ENCODE results near the gene SKAP2. TPM values are rescaled to one million over a fixed set of nuclear protein-coding genes. Genes with fewer than 3 reads are reported as not detected.

SKAP2 gene
- total and polyA plus RNA-seq, 2 experiments from 2014 or later, result 2.5 to 4.4 TPM

DNA sequence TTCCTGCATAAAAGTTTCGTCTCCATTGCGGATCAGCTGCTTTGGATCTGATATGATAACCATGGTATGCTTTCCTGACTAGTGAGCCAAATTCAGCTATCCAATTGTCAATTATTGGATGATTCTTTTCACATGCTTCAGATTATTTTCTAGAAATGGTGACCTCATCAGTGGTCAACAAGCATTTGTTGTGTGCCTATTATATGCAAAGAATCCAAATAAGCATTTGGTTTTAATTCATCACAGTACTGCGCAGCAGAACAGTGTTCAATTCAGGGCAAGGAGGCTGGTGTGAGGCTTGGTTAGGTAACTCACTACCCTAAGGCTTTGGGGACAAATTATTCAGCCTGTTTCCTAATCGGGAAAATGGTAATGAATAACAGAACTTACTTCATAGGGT lies 200.5 kb downstream of the SKAP2 start:
- Mint-ChIP-seq H3K9me3 (no peaks in the 10 kb centered on the region), H3K27ac (no peak overlapping the region), H3K27me3 (ENCODE audit: insufficient read depth, low read depth, poor library complexity) (no peaks in the 10 kb centered on the region), H3K36me3 (ENCODE audit: low read depth) (no peaks in the 10 kb centered on the region), H3K4me3 (no peak overlapping the region), H3K4me1 (peaks cover 19% of the 10 kb centered on the region)
- H3K27me3 ChIP-seq (ENCODE audit: insufficient read depth), result no peaks in the 10 kb centered on the region
- TF ChIP-seq POLR2AphosphoS5 (IDR thresholded peaks at IDR 0.05; ENCODE audit: low read depth), result no peak
- TF ChIP-seq, protein P1, sequence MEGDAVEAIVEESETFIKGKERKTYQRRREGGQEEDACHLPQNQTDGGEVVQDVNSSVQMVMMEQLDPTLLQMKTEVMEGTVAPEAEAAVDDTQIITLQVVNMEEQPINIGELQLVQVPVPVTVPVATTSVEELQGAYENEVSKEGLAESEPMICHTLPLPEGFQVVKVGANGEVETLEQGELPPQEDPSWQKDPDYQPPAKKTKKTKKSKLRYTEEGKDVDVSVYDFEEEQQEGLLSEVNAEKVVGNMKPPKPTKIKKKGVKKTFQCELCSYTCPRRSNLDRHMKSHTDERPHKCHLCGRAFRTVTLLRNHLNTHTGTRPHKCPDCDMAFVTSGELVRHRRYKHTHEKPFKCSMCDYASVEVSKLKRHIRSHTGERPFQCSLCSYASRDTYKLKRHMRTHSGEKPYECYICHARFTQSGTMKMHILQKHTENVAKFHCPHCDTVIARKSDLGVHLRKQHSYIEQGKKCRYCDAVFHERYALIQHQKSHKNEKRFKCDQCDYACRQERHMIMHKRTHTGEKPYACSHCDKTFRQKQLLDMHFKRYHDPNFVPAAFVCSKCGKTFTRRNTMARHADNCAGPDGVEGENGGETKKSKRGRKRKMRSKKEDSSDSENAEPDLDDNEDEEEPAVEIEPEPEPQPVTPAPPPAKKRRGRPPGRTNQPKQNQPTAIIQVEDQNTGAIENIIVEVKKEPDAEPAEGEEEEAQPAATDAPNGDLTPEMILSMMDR (conservative IDR thresholded peaks at IDR 0.05; ENCODE audit: low read depth in 2 of 2), result no peak
- TF ChIP-seq, protein P2, sequence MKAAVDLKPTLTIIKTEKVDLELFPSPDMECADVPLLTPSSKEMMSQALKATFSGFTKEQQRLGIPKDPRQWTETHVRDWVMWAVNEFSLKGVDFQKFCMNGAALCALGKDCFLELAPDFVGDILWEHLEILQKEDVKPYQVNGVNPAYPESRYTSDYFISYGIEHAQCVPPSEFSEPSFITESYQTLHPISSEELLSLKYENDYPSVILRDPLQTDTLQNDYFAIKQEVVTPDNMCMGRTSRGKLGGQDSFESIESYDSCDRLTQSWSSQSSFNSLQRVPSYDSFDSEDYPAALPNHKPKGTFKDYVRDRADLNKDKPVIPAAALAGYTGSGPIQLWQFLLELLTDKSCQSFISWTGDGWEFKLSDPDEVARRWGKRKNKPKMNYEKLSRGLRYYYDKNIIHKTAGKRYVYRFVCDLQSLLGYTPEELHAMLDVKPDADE (IDR thresholded peaks at IDR 0.05), result no peak
- TF ChIP-seq, protein P3, sequence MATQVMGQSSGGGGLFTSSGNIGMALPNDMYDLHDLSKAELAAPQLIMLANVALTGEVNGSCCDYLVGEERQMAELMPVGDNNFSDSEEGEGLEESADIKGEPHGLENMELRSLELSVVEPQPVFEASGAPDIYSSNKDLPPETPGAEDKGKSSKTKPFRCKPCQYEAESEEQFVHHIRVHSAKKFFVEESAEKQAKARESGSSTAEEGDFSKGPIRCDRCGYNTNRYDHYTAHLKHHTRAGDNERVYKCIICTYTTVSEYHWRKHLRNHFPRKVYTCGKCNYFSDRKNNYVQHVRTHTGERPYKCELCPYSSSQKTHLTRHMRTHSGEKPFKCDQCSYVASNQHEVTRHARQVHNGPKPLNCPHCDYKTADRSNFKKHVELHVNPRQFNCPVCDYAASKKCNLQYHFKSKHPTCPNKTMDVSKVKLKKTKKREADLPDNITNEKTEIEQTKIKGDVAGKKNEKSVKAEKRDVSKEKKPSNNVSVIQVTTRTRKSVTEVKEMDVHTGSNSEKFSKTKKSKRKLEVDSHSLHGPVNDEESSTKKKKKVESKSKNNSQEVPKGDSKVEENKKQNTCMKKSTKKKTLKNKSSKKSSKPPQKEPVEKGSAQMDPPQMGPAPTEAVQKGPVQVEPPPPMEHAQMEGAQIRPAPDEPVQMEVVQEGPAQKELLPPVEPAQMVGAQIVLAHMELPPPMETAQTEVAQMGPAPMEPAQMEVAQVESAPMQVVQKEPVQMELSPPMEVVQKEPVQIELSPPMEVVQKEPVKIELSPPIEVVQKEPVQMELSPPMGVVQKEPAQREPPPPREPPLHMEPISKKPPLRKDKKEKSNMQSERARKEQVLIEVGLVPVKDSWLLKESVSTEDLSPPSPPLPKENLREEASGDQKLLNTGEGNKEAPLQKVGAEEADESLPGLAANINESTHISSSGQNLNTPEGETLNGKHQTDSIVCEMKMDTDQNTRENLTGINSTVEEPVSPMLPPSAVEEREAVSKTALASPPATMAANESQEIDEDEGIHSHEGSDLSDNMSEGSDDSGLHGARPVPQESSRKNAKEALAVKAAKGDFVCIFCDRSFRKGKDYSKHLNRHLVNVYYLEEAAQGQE (IDR thresholded peaks at IDR 0.05; ENCODE audit: unreplicated experiment), result no peak
- no peak for TF ChIP-seq CREB1 (CRISPR knock-in tag; IDR thresholded peaks at IDR 0.05; ENCODE audit: low read depth)
- TF ChIP-seq JUNB (IDR thresholded peaks at IDR 0.05; ENCODE audit: unreplicated experiment), result no peak
- DNase-seq (ENCODE audit: low spot score), result no peak
- H3K4me3 ChIP-seq, result no peak overlapping the region
- H3K79me2 ChIP-seq (replicated peaks; ENCODE audit: insufficient read depth), result no peaks in the 10 kb centered on the region
- no peak for ATAC-seq
- H3K36me3 ChIP-seq (ENCODE audit: insufficient read depth), result no peaks in the 10 kb centered on the region
- no peaks in the 10 kb centered on the region for H3K9me2 ChIP-seq (ENCODE audit: insufficient read depth)
- no peaks in the 10 kb centered on the region for H4K20me1 ChIP-seq (replicated peaks; ENCODE audit: insufficient read depth)
- peaks cover 12% of the 10 kb centered on the region for H3K4me1 ChIP-seq (ENCODE audit: insufficient read depth)
- no peak overlapping the region for H3K4me2 ChIP-seq
- no peaks in the 10 kb centered on the region for H3F3A ChIP-seq (replicated peaks; ENCODE audit: low read depth)
- no peak overlapping the region for H2AFZ ChIP-seq
- no peak overlapping the region for H3K27ac ChIP-seq (ENCODE audit: low read depth)

DNA sequence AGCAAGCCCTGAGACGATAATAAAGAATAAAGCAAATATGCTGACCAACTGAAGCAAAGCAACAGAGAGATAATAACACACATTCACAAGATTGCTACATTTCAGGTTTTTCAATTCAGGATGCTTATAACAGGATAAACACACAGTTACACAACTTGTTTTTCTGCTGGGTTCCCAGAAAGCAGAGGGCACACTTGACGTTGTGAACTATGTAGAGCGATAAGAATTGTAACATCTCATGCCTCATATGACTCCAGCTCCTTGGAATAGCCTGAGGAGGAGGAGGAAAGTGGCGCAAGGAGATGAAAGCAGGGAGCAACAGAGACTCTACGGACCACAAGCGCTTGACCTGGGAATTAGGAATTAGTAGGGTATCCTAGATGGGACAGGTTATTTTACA lies 201.7 kb downstream of the SKAP2 start:
- ATAC-seq (no peak), DNase-seq (ENCODE audit: low spot score) (no peak)
- H3K27ac Mint-ChIP-seq, result no peak overlapping the region
- Histone ChIP-seq H3K27ac (ENCODE audit: low read depth) (no peak overlapping the region), H3K4me3 (no peak overlapping the region), H3K27me3 (ENCODE audit: insufficient read depth) (no peaks in the 10 kb centered on the region), H3K4me1 (ENCODE audit: insufficient read depth) (peaks cover 24% of the 10 kb centered on the region), H3K79me2 (replicated peaks; ENCODE audit: insufficient read depth) (no peaks in the 10 kb centered on the region), H3K4me2 (no peak overlapping the region), H4K20me1 (replicated peaks; ENCODE audit: insufficient read depth) (no peaks in the 10 kb centered on the region), H3K9me2 (ENCODE audit: insufficient read depth) (no peaks in the 10 kb centered on the region), H3F3A (replicated peaks; ENCODE audit: low read depth) (0 out of 2 replicates have a peak, but pooled peaks cover 3% of the 10 kb centered on the region), H3K36me3 (ENCODE audit: insufficient read depth) (no peaks in the 10 kb centered on the region), H2AFZ (no peak overlapping the region)
- no peaks in the 10 kb centered on the region for H3K27me3 Mint-ChIP-seq (ENCODE audit: insufficient read depth, low read depth, poor library complexity)
- no peaks in the 10 kb centered on the region for H3K36me3 Mint-ChIP-seq (ENCODE audit: low read depth)
- H3K9me3 Mint-ChIP-seq, result no peaks in the 10 kb centered on the region
- peaks cover 31% of the 10 kb centered on the region for H3K4me1 Mint-ChIP-seq
- H3K4me3 Mint-ChIP-seq, result no peak overlapping the region
- no peak for TF ChIP-seq EZH2phosphoT487 (IDR thresholded peaks at IDR 0.05; ENCODE audit: unreplicated experiment)
- TF ChIP-seq, protein P3 (IDR thresholded peaks at IDR 0.05; ENCODE audit: unreplicated experiment), result no peak

Data from GM23338 (cell line).